Endothelial cell of umbilical vein (primary cell): Measurements from ENCODE around the gene PRRC2A. TPM values are rescaled to one million over a fixed set of nuclear protein-coding genes. Genes with fewer than 3 reads are reported as not detected.

ENCODE experiments used
- BruUV-seq: library from RNA; stranded (reverse); fragments of 400-500 nt; replicated peaks from 2 replicates; lab custom pipeline; 2021; lab: Mats Ljungman, UMichigan
- CTCF ChIA-PET: fragments of 300-600, 350-600 bp; sonication (Branson Sonifier 250); formaldehyde crosslinking; loops from one replicate; lab custom pipeline; 2021; ENCODE audit warnings: antibody characterized with exemption, inconsistent platforms; lab: Charles Lee
- POLR2A ChIA-PET: fragments of 300-600, 350-600 bp; sonication (Branson Sonifier 250); formaldehyde crosslinking; loops from one replicate; lab custom pipeline; 2021; ENCODE audit warnings: antibody characterized with exemption, inconsistent platforms; lab: Charles Lee
- DNase-seq: peaks from one replicate; pipeline ENCODE4 v3.0.0-alpha.2; 2011; ENCODE audit warnings: low read depth, low spot score
- FAIRE-seq: peaks from 2 replicates; lab custom pipeline; 2011; peaks lifted over from hg19 to GRCh38; lab: Jason Lieb, UNC
- H2AFZ ChIP-seq: 2 replicates; pipeline ENCODE4 v1.6.0; 2012; ENCODE audit warnings: low read depth, low read length, control low read depth, inconsistent platforms
- H3K27ac ChIP-seq: 2 replicates; pipeline ENCODE4 v1.5.1; 2011; ENCODE audit warnings: low read depth, mild to moderate bottlenecking, control low read depth, low read length, moderate library complexity; ENCODE audit not compliant: insufficient read depth
- H3K27me3 ChIP-seq, 2 experiments: 2 replicates each; pipeline versions ENCODE4 v1.6.0 to v1.6.1; 2011; ENCODE audit warnings: low read length in 2 of 2, mixed read lengths in 1 of 2; ENCODE audit not compliant: control insufficient read depth in 2 of 2, insufficient read depth in 2 of 2
- H3K36me3 ChIP-seq, 2 experiments: 2 replicates in 1 of 2; 3 replicates in 1 of 2; pipeline ENCODE4 v1.5.1; 2011; ENCODE audit warnings: low read length in 2 of 2, mild to moderate bottlenecking in 1 of 2, moderate library complexity in 1 of 2; ENCODE audit not compliant: control insufficient read depth in 2 of 2, insufficient read depth in 2 of 2; ENCODE audit errors: extremely low read depth in 1 of 2
- H3K4me1 ChIP-seq: 3 replicates; pipeline ENCODE4 v1.5.1; 2011; ENCODE audit warnings: mild to moderate bottlenecking, low read length; ENCODE audit not compliant: control insufficient read depth, insufficient read depth; ENCODE audit errors: extremely low read depth
- H3K4me2 ChIP-seq: 2 replicates; pipeline ENCODE4 v1.6.1; 2011; ENCODE audit warnings: low read length, control low read depth, mixed read lengths; ENCODE audit not compliant: insufficient read depth
- H3K4me3 ChIP-seq, 3 experiments: fragments of 200-600 bp in 1 of 3; sonication (generic), shearing (Covaris generic) in 1 of 3; replicated peaks in 1 of 3; 2 replicates each; pipeline ENCODE4 v1.5.1; 2011 to 2016; ENCODE audit warnings: control low read depth in 3 of 3, low read length in 3 of 3, mild to moderate bottlenecking in 2 of 3, inconsistent platforms in 1 of 3, low read depth in 1 of 3, moderate library complexity in 1 of 3; ENCODE audit not compliant: insufficient read depth in 1 of 3
- H3K79me2 ChIP-seq: 2 replicates; pipeline ENCODE4 v1.6.0; 2012; ENCODE audit warnings: low read length, inconsistent platforms; ENCODE audit not compliant: control insufficient read depth, insufficient read depth
- H3K9ac ChIP-seq: replicated peaks from 2 replicates; pipeline ENCODE3; 2011; ENCODE audit warnings: low read length, control low read depth; ENCODE audit not compliant: insufficient read depth; ENCODE audit errors: extremely low read depth
- H3K9me1 ChIP-seq: replicated peaks from 3 replicates; pipeline ENCODE4 v1.6.0; 2011; ENCODE audit warnings: mild to moderate bottlenecking, low read length; ENCODE audit not compliant: control insufficient read depth, insufficient read depth; ENCODE audit errors: extremely low read depth
- H3K9me3 ChIP-seq: replicated peaks from 2 replicates; pipeline ENCODE4 v1.5.1; 2012; ENCODE audit warnings: low read length, inconsistent platforms; ENCODE audit not compliant: control insufficient read depth, insufficient read depth
- H4K20me1 ChIP-seq: replicated peaks from 2 replicates; pipeline ENCODE3; 2011; ENCODE audit warnings: mild to moderate bottlenecking, low read length; ENCODE audit not compliant: control insufficient read depth, insufficient read depth; ENCODE audit errors: extremely low read depth
- EZH2 ChIP-seq: IDR thresholded peaks from 2 replicates; pipeline ENCODE4 v1.6.1; 2012; ENCODE audit warnings: borderline replicate concordance, low read depth, mild to moderate bottlenecking, moderate library complexity, low read length, inconsistent platforms; ENCODE audit not compliant: severe bottlenecking
- FOS ChIP-seq: IDR thresholded peaks from 2 replicates; pipeline ENCODE4 v1.6.1; 2011; ENCODE audit warnings: mild to moderate bottlenecking, low read length, moderate library complexity, borderline replicate concordance; ENCODE audit not compliant: insufficient read depth
- JUN ChIP-seq: IDR thresholded peaks from 2 replicates; pipeline ENCODE4 v1.6.1; 2011; ENCODE audit warnings: borderline replicate concordance, low read depth; ENCODE audit not compliant: insufficient read length, insufficient read depth
- MYC ChIP-seq: IDR thresholded peaks from one replicate; pipeline ENCODE4 v1.6.1; 2011; ENCODE audit warnings: mild to moderate bottlenecking, low read depth, low read length
- POLR2AphosphoS5 ChIP-seq: IDR thresholded peaks from 2 replicates; pipeline ENCODE4 v1.6.1; 2012; ENCODE audit warnings: low read depth, mild to moderate bottlenecking, control low read depth, low read length, moderate library complexity; ENCODE audit not compliant: insufficient read depth
- dilution Hi-C: fragments of 300-500 bp; cut with MboI; formaldehyde crosslinking; loops from one replicate; pipeline ENCODE4 v1.15.0; 2019; ENCODE audit warnings: low sequenced_read_pairs; ENCODE audit not compliant: extremely low pct_ligation_motif_present
- intact Hi-C: fragments of 100-400 bp; cut with micrococcal nuclease; formaldehyde crosslinking; loops from one replicate; pipeline ENCODE4 v1.10.0; 2022
- polyA plus RNA-seq, 4 experiments: library from polyadenylated mRNA; depleted of rRNA in 3 of 4; stranded (reverse) in 3 of 4; unstranded in 1 of 4; fragments of >200 nt; gene quantifications; 2 replicates each; pipeline versions ENCODE4 v1.2.1 to v1.2.3, GENCODE V29; 2011 to 2012; ENCODE audit warnings: missing spikeins in 1 of 4
- total RNA-seq: library from RNA; stranded (reverse); gene quantifications from 2 replicates; pipeline ENCODE4 v1.2.3, GENCODE V29; 2021
- TF ChIP-seq, protein P1 (sequence below), 2 donors: IDR thresholded peaks; 1 replicate in 1 of 2; 2 replicates in 1 of 2; pipeline ENCODE4 v1.5.1; 2011; ENCODE audit warnings: low read length in 2 of 2, mild to moderate bottlenecking in 2 of 2, moderate library complexity in 2 of 2, control low read depth in 1 of 2, inconsistent platforms in 1 of 2, low read depth in 1 of 2; ENCODE audit not compliant: insufficient read depth in 1 of 2; ENCODE audit errors: extremely low read depth in 1 of 2
- TF ChIP-seq, protein P2 (sequence below): IDR thresholded peaks from 2 replicates; pipeline ENCODE4 v1.6.1; 2011; ENCODE audit not compliant: insufficient read depth, insufficient read length

The PRRC2A gene
- total and polyA plus RNA-seq, 2 donors (not counting 3 experiments of a cell fraction or from before 2014, with no cell fraction given), result 88.4 to 229 TPM

GRCh38 chr6:31607317-31607716 lies 13.2 kb upstream of the PRRC2A start:
- no peaks in the 10 kb centered on the region for H3K27me3 ChIP-seq
- H3K4me3 ChIP-seq, result no peak overlapping the region
- no peaks in the 10 kb centered on the region for H3K79me2 ChIP-seq
- DNase-seq (no peak), FAIRE-seq (no peak)
- ChIA-PET CTCF (interaction anchor here (1.6 to 2.4 kb wide), 3 partner anchors 9 to 56 kb away, joined by 5 to 10 read pairs (median 9); no protein-coding TSS in a partner anchor), POLR2A (interaction anchor here (0.7 kb wide), 1 partner anchor 112 kb away, joined by 3 read pairs; no protein-coding TSS in a partner anchor)
- no peak overlapping the region for H3K9ac ChIP-seq
- no peaks in the 10 kb centered on the region for H3K9me3 ChIP-seq
- H4K20me1 ChIP-seq, result no peaks in the 10 kb centered on the region
- no peaks in the 10 kb centered on the region for H3K4me1 ChIP-seq
- no peak overlapping the region for H2AFZ ChIP-seq
- dilution Hi-C loops (no loop called here), intact Hi-C loops (no loop called here)
- no peak overlapping the region for H3K27ac ChIP-seq
- BruUV-seq, result no TSS peak
- TF ChIP-seq POLR2AphosphoS5 (no peak), EZH2 (no peak), FOS (no peak), JUN (no peak), MYC (no peak)
- TF ChIP-seq, protein P1, sequence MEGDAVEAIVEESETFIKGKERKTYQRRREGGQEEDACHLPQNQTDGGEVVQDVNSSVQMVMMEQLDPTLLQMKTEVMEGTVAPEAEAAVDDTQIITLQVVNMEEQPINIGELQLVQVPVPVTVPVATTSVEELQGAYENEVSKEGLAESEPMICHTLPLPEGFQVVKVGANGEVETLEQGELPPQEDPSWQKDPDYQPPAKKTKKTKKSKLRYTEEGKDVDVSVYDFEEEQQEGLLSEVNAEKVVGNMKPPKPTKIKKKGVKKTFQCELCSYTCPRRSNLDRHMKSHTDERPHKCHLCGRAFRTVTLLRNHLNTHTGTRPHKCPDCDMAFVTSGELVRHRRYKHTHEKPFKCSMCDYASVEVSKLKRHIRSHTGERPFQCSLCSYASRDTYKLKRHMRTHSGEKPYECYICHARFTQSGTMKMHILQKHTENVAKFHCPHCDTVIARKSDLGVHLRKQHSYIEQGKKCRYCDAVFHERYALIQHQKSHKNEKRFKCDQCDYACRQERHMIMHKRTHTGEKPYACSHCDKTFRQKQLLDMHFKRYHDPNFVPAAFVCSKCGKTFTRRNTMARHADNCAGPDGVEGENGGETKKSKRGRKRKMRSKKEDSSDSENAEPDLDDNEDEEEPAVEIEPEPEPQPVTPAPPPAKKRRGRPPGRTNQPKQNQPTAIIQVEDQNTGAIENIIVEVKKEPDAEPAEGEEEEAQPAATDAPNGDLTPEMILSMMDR (IDR thresholded peaks at IDR 0.05; ENCODE audit: extremely low read depth in 1 of 2, insufficient read depth in 1 of 2, low read depth in 1 of 2, low read length in 2 of 2), result no peak
- TF ChIP-seq, protein P2, sequence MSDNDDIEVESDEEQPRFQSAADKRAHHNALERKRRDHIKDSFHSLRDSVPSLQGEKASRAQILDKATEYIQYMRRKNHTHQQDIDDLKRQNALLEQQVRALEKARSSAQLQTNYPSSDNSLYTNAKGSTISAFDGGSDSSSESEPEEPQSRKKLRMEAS, result no peak
- no peaks in the 10 kb centered on the region for H3K9me1 ChIP-seq
- H3K36me3 ChIP-seq, result no peaks in the 10 kb centered on the region
- no peak overlapping the region for H3K4me2 ChIP-seq
